Measurements from ENCODE around the gene PLOD1.
"Not testable (repeated sequence)": the region's sequence is repeated elsewhere in the genome, so short reads cannot be mapped to it uniquely, and the experiment has no call there.

The PLOD1 gene

DNA sequence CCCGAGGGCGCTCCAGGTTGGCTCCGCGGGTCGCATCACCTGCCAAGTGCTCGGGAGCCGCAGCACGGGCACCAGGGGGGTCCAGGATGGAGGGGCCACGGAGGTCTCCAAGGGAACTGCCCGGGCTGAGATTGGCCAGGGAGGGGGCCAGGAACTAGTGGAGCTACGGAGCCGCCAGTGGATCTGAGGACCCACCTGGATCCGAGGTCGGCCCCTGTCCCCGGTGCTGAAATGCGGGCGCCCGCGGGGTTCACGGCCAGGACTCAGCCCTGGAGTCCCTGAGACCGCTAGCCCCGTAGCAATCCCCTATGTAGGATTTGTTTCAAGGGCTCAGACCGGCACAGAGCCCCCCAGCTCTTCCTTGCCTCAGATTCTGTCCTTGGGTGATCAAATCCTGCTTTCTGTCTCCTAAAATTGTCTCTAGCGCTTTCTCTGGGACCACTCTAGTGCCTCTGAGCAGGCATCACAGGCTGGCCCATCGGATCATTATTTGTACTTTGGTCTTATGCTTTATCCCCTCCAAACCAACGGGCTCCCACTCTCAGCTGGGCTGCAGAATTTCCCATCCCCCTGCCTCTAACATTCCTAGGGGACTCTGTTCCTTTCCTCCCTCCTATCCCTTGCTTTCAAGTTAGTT, 35.6 kb upstream of the PLOD1 start:
- peaks cover 9% of the 10 kb centered on the region for H3K4me1 ChIP-seq (ENCODE audit: control insufficient read depth, low read length)

DNA sequence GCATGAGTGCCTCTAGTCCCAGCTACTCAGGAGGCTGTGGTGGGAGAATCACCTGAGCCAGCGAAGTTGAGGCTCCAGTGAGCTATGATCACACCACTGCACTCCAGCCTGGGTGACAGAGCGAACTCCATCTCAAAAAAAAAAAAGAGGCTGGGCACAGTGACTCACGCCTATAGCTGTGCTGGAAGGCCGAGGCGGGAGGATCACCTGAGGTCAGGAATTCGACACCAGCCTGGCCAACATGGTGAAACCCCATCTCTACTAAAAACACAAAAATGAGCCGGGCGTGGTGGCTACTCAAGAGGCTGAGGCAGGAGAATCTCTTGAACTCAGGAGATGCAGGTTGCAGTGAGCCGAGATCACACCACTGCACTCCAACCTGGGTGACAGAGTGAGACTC, 33.1 kb upstream of the PLOD1 start:
- H3K4me3 ChIP-seq (ENCODE audit: low read length), result not testable (repeated sequence)

More for the DNA sequence above, 35.6 kb upstream of the PLOD1 start:
- H3K27ac ChIP-seq (ENCODE audit: low read depth, low read length), result no peak overlapping the region
- H3K36me3 ChIP-seq (ENCODE audit: control insufficient read depth, low read length), result no peaks in the 10 kb centered on the region
- no peaks in the 10 kb centered on the region for H3K79me2 ChIP-seq (ENCODE audit: control insufficient read depth, low read length)
- peaks cover 19% of the 10 kb centered on the region for H3K27me3 ChIP-seq (ENCODE audit: control insufficient read depth, low read length)
- H4K20me1 ChIP-seq (ENCODE audit: control insufficient read depth, insufficient read depth, low read depth, low read length), result no peaks in the 10 kb centered on the region
- no peaks in the 10 kb centered on the region for H3F3A ChIP-seq (ENCODE audit: control insufficient read depth, insufficient read depth)
- no peak overlapping the region for H3K4me2 ChIP-seq (ENCODE audit: low read length)
- no peaks in the 10 kb centered on the region for H3K9me2 ChIP-seq (replicated peaks; ENCODE audit: control insufficient read depth, low read length)
- H3K4me3 ChIP-seq (ENCODE audit: low read length), result no peak overlapping the region
- no peak for TF ChIP-seq EZH2phosphoT487 (IDR thresholded peaks at IDR 0.05; ENCODE audit: borderline replicate concordance, low read length)
- TF ChIP-seq, protein P1, sequence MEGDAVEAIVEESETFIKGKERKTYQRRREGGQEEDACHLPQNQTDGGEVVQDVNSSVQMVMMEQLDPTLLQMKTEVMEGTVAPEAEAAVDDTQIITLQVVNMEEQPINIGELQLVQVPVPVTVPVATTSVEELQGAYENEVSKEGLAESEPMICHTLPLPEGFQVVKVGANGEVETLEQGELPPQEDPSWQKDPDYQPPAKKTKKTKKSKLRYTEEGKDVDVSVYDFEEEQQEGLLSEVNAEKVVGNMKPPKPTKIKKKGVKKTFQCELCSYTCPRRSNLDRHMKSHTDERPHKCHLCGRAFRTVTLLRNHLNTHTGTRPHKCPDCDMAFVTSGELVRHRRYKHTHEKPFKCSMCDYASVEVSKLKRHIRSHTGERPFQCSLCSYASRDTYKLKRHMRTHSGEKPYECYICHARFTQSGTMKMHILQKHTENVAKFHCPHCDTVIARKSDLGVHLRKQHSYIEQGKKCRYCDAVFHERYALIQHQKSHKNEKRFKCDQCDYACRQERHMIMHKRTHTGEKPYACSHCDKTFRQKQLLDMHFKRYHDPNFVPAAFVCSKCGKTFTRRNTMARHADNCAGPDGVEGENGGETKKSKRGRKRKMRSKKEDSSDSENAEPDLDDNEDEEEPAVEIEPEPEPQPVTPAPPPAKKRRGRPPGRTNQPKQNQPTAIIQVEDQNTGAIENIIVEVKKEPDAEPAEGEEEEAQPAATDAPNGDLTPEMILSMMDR (IDR thresholded peaks at IDR 0.05; ENCODE audit: low read depth, low read length, poor library complexity, severe bottlenecking), result no peak
- H3K9me3 ChIP-seq (ENCODE audit: control insufficient read depth, insufficient read depth, low read length), result no peaks in the 10 kb centered on the region

DNA sequence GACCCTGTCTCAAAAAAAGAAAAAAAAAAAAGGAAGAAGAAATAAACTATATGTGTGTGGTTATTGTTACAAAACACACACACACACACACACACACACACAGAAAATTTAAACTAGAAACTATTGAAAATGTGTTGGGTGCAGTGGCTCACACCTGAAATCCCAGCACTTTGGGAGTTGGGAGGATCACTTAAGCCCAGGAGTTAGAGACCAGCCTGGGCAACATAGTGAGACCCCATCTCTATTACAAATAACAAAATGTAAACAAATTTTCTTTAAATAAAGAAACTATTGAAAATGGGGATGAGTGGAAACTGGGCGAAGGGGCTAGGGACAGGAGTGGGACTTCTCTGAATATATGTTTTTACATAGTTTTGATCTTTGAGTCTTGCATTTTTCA, 31.3 kb upstream of the PLOD1 start:
- Histone ChIP-seq H3K36me3 (ENCODE audit: control insufficient read depth, low read length) (no peaks in the 10 kb centered on the region), H3K4me2 (ENCODE audit: low read length) (no peak overlapping the region), H3K4me3 (ENCODE audit: low read length) (no peak overlapping the region), H3F3A (ENCODE audit: control insufficient read depth, insufficient read depth) (no peaks in the 10 kb centered on the region; the same call in 1 of the 2 replicates), H3K4me1 (ENCODE audit: control insufficient read depth, low read length) (peaks cover 22% of the 10 kb centered on the region), H3K79me2 (ENCODE audit: control insufficient read depth, low read length) (no peaks in the 10 kb centered on the region), H3K27ac (ENCODE audit: low read depth, low read length) (no peak overlapping the region), H3K9me3 (ENCODE audit: control insufficient read depth, insufficient read depth, low read length) (no peaks in the 10 kb centered on the region), H4K20me1 (ENCODE audit: control insufficient read depth, insufficient read depth, low read depth, low read length) (no peaks in the 10 kb centered on the region), H3K27me3 (ENCODE audit: control insufficient read depth, low read length) (peaks cover 9% of the 10 kb centered on the region; the same call in 1 of the 2 replicates), H3K9me2 (replicated peaks; ENCODE audit: control insufficient read depth, low read length) (no peaks in the 10 kb centered on the region)
- TF ChIP-seq EZH2phosphoT487 (IDR thresholded peaks at IDR 0.05; ENCODE audit: borderline replicate concordance, low read length), result no peak
- TF ChIP-seq, protein P1 (IDR thresholded peaks at IDR 0.05; ENCODE audit: low read depth, low read length, poor library complexity, severe bottlenecking), result no peak

More for the DNA sequence above, 33.1 kb upstream of the PLOD1 start:
- H4K20me1 ChIP-seq (ENCODE audit: control insufficient read depth, insufficient read depth, low read depth, low read length); H3K79me2 ChIP-seq (ENCODE audit: control insufficient read depth, low read length); H3K9me2 ChIP-seq (replicated peaks; ENCODE audit: control insufficient read depth, low read length); H3K27ac ChIP-seq (ENCODE audit: low read depth, low read length); H3K36me3 ChIP-seq (ENCODE audit: control insufficient read depth, low read length); H3K9me3 ChIP-seq (ENCODE audit: control insufficient read depth, insufficient read depth, low read length); H3F3A ChIP-seq (ENCODE audit: control insufficient read depth, insufficient read depth); H3K4me2 ChIP-seq (ENCODE audit: low read length): not testable (repeated sequence)
- peaks cover 13% of the 10 kb centered on the region for H3K27me3 ChIP-seq (ENCODE audit: control insufficient read depth, low read length)
- H3K4me1 ChIP-seq (ENCODE audit: control insufficient read depth, low read length), result peaks cover 14% of the 10 kb centered on the region

DNA sequence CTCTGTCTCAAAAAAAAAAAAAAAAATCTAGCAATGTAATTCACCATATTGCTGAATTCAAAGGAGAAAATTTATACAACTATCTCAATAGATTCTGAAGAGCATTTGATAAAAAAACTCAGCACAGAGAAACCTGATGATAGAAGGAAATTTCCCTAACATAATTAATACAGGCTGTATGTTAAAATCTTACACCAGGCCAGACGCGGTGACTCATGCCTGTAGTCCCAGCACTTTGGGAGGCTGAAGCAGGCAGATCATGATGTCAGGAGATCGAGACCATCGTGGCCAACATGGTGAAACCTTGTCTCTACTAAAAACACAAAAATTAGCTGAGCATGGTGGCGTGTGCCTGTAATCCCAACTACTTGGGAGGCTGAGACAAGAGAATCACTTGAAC, 30.4 kb upstream of the PLOD1 start:
- H3K27ac ChIP-seq (ENCODE audit: low read depth, low read length); H4K20me1 ChIP-seq (ENCODE audit: control insufficient read depth, insufficient read depth, low read depth, low read length); H3K9me2 ChIP-seq (replicated peaks; ENCODE audit: control insufficient read depth, low read length); H3K79me2 ChIP-seq (ENCODE audit: control insufficient read depth, low read length); H3K36me3 ChIP-seq (ENCODE audit: control insufficient read depth, low read length); H3K9me3 ChIP-seq (ENCODE audit: control insufficient read depth, insufficient read depth, low read length); H3K4me2 ChIP-seq (ENCODE audit: low read length); H3F3A ChIP-seq (ENCODE audit: control insufficient read depth, insufficient read depth); H3K4me3 ChIP-seq (ENCODE audit: low read length); H3K27me3 ChIP-seq (ENCODE audit: control insufficient read depth, low read length): not testable (repeated sequence)
- H3K4me1 ChIP-seq (ENCODE audit: control insufficient read depth, low read length), result peaks cover 29% of the 10 kb centered on the region
